HuH-7.5 (cell line): Measurements from ENCODE around the gene LMO7.
"Not testable (repeated sequence)": the region's sequence is repeated elsewhere in the genome, so short reads cannot be mapped to it uniquely, and the experiment has no call there.

ENCODE experiments used
- DNase-seq: peaks from one replicate; pipeline ENCODE4 v3.0.0; 2011; ENCODE audit warnings: low spot score

Gene LMO7

GRCh38 chr13:75743072-75743471 lies 106.9 kb downstream of the LMO7 start:
- DNase-seq = not testable (repeated sequence)

DNA sequence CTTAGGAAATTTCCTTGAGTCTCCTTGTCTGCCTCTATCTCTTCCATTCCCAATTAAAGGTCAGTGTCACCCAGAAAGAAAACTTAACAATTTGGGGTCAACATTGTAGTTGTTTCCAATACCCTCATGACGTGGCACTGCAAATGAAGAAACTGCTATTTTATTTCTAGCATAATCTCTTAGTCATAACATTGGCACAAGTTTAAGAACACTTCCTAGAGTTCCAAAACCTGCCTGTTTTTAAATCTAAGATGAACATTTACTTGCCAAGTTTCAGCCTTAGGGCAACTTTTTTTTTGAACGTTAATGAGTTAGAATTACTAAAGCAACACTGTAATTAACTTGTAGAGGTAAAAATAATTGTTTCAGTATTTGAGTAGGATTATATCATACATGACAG lies 108.0 kb downstream of the LMO7 start:
- DNase-seq = no peak

DNA sequence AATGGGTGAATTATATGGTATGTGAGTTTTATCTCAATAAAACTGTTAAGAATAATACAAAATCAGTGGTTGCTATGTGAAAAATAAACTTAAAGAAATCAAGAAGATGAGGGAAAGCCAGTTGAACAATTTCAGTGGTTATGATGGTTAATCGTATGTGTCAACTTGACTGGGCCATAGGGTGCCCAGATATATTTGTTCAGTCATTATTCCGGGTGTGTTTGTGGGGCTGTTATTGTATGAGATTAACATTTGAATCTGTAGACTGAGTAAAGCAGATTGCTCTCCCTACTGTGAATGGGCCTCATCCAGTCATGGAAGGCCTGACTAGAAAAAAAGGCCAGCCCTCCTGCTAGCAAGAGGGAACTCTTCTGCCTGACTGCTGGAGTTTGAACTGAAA lies 109.3 kb downstream of the LMO7 start:
- DNase-seq = no peak

DNA sequence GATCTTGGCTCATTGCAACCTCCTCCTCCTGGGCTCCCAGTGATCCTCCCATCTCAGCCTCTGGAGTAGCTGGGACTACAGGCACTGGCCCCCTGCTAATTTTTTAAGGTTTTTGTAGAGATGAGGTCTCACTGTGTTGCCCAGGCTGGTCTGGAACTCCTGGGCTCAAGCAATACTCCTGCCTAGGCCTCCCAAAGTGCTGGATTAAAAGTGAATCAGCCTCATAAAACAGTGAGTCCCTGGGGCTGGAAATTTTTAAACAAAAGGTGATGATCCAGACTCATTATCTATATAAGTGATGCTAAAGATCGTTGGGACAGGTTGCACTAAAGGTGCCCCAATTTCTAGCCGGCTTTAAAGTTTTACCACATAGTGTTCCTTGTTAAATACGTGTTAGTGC lies 112.7 kb downstream of the LMO7 start:
- DNase-seq = no peak

DNA sequence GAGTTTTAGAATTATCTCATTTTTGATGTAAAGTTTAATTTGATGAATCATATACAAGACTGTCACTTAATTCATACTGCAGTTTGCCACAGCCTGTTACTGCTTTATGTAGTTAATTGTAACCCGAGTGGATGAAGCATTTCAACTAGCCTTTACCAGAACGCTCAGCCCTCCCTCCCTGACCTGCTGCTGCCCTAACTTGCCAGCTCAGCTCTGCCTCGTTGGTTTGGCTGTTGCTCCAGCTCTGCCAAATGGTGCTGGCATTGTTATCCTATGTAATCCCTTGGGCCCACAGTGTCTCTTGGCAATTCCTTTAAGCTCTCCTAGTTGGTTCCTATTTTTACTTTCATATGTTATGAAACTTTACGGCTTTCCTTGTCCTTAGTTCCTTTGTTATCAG lies 113.3 kb downstream of the LMO7 start:
- no peak for DNase-seq

GRCh38 chr13:75751350-75751749 lies 115.2 kb downstream of the LMO7 start:
- no peak for DNase-seq

- no peak for DNase-seq
Measured at GRCh38 chr13:75752826-75753225, 116.7 kb downstream of the LMO7 start.

DNA sequence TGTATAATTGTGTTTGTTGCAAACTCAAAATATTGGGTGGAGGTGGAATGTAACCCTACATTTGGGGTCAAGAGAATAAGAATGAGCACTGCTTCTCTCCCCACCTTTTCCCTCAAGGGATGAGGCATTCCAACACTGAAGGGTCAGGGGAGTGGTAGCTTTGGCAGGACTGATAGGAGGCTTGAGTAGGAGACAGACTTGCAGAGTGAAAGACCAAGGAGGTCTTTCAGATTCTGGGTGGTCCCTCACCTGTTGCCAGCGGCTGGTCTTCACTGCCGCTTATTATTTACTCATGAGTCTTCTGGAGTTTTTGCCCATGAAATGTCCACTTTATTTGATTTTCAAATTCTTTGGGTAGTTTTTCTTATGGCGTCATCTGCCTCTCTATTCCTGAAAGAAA lies 118.8 kb downstream of the LMO7 start:
- no peak for DNase-seq

- DNase-seq = no peak
Measured at GRCh38 chr13:75757336-75757735, 121.2 kb downstream of the LMO7 start.

GRCh38 chr13:75759531-75759930 lies 123.4 kb downstream of the LMO7 start:
- DNase-seq = no peak

DNA sequence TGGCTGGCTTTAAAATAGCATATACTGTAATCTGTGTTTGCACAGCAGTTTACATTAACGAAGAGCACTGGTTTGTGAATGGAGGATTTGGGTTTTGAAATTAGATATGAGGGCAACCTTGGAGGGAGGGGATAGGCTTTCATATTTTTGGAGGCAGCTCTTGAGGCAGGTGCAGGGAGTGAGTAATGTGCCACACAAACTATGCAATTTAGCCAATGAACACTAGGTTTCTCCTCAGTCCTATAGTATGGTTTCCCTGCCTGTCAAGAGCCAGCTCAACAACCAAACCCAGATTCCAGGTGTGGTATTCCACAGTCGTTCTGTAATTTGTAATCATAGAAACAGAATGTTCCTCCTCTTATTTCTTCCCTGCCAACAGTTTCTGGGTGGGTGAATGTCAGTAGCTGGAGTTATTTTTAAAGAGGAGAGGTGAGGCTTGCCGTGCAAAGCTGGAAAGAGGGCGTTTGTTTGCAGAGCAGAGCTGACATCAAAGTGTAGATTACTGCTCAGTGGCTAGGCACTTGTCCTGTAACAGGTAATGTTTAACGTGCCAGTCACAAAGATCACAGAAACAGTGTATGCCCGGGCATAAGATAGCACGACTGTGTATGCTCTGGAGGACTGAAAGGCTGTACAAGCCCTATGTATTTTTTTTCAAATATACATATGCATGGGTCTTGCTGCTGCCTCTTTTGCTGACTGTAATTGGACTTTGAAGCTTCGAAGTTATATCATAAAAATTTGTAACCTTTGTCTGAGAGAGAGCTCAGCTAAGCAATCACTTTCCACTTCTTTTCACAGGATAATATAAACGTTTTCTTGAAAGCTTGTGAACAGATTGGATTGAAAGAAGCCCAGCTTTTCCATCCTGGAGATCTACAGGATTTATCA lies 124.2 kb downstream of the LMO7 start:
- DNase-seq = peak; percentile 34

DNA sequence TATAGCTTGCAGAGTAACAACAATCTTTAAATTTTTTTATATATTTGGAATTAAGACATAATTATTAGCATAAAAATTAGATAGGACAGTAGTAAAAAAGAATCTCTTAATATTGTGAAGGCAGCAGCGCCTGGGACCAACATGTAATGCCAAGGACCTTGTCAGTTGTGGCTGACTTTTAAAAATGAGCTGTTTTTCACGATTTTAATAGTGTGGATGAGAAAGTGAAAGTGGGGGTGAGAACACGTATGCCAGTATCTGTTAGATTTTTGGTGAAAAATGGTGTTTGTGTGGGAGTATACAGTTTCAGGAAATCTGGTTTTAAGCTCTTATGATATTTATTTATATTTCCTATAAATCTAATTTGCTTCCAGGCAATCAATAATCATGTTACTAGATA lies 125.2 kb downstream of the LMO7 start:
- DNase-seq = no peak

- DNase-seq = no peak
Measured at GRCh38 chr13:75762076-75762937, 126.2 kb downstream of the LMO7 start.

DNA sequence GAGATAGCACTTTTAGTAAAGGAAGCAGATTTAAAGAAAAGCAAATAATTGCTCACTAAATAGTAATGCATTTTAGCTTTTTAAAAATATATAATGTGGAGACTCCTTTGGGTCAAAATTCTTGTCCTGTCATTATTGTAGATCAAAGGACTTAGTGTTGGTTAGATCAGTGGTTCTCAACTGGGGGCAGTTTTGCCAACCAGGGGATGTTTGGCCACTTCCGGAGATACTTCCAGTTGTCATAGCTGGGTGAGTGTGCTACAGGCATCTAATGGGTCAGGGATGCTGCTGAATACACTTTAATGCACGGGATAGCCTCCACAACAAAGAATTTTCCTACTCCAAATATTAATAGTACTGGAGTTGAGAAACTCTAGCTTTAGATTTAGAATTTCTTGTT lies 126.8 kb downstream of the LMO7 start:
- no peak for DNase-seq

- no peak for DNase-seq
Measured at GRCh38 chr13:75763512-75763911, 127.4 kb downstream of the LMO7 start.

GRCh38 chr13:75764251-75764925 lies 128.3 kb downstream of the LMO7 start:
- DNase-seq = no peak

GRCh38 chr13:75764926-75765310 lies 128.8 kb downstream of the LMO7 start:
- DNase-seq = no peak

GRCh38 chr13:75766636-75767035 lies 130.5 kb downstream of the LMO7 start:
- no peak for DNase-seq

DNA sequence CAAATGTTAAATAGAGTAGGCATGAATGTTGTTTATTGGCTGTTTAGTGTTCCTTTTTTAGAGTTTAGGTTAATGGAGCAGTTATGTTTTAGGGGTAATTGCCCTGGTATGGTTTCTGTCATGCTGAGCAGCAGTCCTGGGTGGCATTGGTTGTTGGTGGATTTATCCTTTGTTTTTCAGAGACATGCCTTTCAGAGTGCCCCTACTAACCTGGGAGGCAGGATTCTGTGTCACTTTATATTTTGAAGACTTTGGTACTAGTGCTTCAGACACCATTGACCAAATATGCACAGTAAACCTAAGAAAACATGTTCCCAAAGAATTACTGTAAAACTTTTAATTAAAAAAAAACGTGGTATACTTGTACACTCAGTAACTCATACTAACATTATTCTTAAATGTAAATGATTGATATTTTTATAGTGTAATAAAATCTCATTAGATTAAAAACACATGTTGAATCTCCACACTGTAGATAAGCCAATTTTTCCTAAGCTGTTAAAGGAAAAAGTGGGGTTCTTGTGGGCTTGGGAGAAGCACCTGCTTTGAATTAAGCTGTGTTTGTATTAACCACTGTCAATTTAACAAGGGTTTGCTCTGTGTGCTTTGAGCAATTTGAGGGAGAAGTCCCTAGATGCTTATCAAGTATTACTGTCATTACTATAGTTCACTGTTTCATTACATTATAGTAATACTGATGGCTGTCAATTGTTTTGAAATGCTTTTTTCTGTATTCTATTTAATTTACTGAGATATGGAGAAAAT lies 133.2 kb downstream of the LMO7 start:
- no peak for DNase-seq

GRCh38 chr13:75770164-75770563 lies 134.0 kb downstream of the LMO7 start:
- no peak for DNase-seq

GRCh38 chr13:75770592-75771011 lies 134.5 kb downstream of the LMO7 start:
- DNase-seq = no peak

DNA sequence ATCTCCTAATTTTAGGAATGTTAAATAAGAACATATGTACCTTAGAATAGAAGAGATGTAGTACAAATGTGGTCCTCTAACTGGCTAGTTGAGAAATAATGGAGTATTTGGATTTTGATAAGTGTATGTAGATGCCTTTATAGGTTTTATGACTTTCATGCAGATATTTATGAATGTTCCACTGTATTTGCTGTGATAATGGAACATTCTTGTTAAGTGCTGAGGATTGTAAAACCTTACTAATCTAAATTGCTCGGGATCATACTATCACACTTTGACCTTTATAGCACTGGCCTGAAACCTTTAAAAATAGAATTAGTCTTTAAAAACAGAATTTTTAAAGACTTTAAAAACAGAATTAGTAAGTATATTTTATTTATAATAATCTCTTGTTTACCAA lies 135.1 kb downstream of the LMO7 start:
- no peak for DNase-seq
